GM12878 (cell line): ENCODE results near the gene TMEM52B. TPM values are rescaled to one million over a fixed set of nuclear protein-coding genes. Genes with fewer than 3 reads are reported as not detected.

ENCODE experiments used
- ATAC-seq: fragments of 200-7000 bp; cut with Tn5 transposase; 3 replicates; pipeline ENCODE4 v1.9.1; 2020; ENCODE audit warnings: mild to moderate bottlenecking, moderate library complexity
- BruUV-seq: library from RNA; stranded (reverse); fragments of 400-500 nt; replicated peaks from 2 replicates; lab custom pipeline; 2021; lab: Mats Ljungman, UMichigan
- CTCF ChIA-PET: fragments of 300-600 bp; sonication (Branson Sonifier 250); formaldehyde crosslinking; extraction: SDS; loops from one replicate; lab custom pipeline; 2021; ENCODE audit warnings: inconsistent platforms; lab: Yijun Ruan, JAX
- POLR2A ChIA-PET: fragments of 350-600 bp; formaldehyde crosslinking; extraction: SDS; loops from one replicate; lab custom pipeline; 2021; ENCODE audit warnings: inconsistent platforms; lab: Charles Lee
- RAD21 ChIA-PET: fragments of 300-600 bp; sonication (Branson Sonifier 250); formaldehyde crosslinking; loops from one replicate; lab custom pipeline; 2023; ENCODE audit warnings: antibody characterized with exemption; ENCODE audit not compliant: unreplicated experiment; lab: Charles Lee
- SMC1A ChIA-PET: fragments of 300-600 bp; sonication (Branson Sonifier 250); formaldehyde crosslinking; loops from one replicate; lab custom pipeline; 2023; ENCODE audit not compliant: unreplicated experiment, uncharacterized antibody; lab: Charles Lee
- DNase-seq: peaks from one replicate; pipeline ENCODE4 v3.0.0-alpha.2; 2011; ENCODE audit warnings: low read depth, low spot score
- FAIRE-seq: peaks from 3 replicates; lab custom pipeline; 2011; peaks lifted over from hg19 to GRCh38; lab: Jason Lieb, UNC
- H2AFZ ChIP-seq: 2 replicates; pipeline ENCODE4 v1.6.0; 2011; ENCODE audit warnings: low read depth, low read length, control low read depth; ENCODE audit not compliant: control insufficient read depth
- H3K27ac ChIP-seq: 2 replicates; pipeline ENCODE4 v1.5.1; 2011; ENCODE audit warnings: control low read depth; ENCODE audit not compliant: control insufficient read depth, insufficient read depth
- H3K27me3 ChIP-seq, 2 experiments: replicated peaks in 1 of 2; 2 replicates each; pipeline versions ENCODE4 v1.6.0 to v1.6.1; 2011; ENCODE audit warnings: low read length in 1 of 2; ENCODE audit not compliant: control insufficient read depth in 2 of 2, insufficient read depth in 2 of 2
- H3K36me3 ChIP-seq, 2 experiments: 2 replicates each; pipeline ENCODE4 v1.5.1; 2011; ENCODE audit warnings: low read length in 1 of 2; ENCODE audit not compliant: control insufficient read depth in 2 of 2, insufficient read depth in 2 of 2
- H3K4me1 ChIP-seq: 2 replicates; pipeline ENCODE4 v1.6.1; 2011; ENCODE audit warnings: mild to moderate bottlenecking, low read length, moderate library complexity, mixed read lengths; ENCODE audit not compliant: control insufficient read depth, insufficient read depth
- H3K4me2 ChIP-seq: 2 replicates; pipeline ENCODE4 v1.6.0; 2011; ENCODE audit warnings: control low read depth; ENCODE audit not compliant: control insufficient read depth, insufficient read depth
- H3K4me3 ChIP-seq: fragments of 200-600 bp; sonication (generic); 2 replicates; pipeline ENCODE4 v1.5.1; 2016
- H3K79me2 ChIP-seq: 2 replicates; pipeline ENCODE4 v1.6.0; 2011; ENCODE audit warnings: low read length; ENCODE audit not compliant: control insufficient read depth, insufficient read depth
- H3K9ac ChIP-seq: 2 replicates; pipeline ENCODE4 v1.8.0; 2011; ENCODE audit warnings: low read length, control low read depth, mixed read lengths; ENCODE audit not compliant: control insufficient read depth, insufficient read depth
- H3K9me3 ChIP-seq: replicated peaks from 3 replicates; pipeline ENCODE4 v1.5.1; 2011; ENCODE audit warnings: mild to moderate bottlenecking, low read length; ENCODE audit not compliant: control insufficient read depth, insufficient read depth
- H4K20me1 ChIP-seq: 2 replicates; pipeline ENCODE4 v1.6.0; 2011; ENCODE audit not compliant: control insufficient read depth, insufficient read depth
- CBFB ChIP-seq: IDR thresholded peaks from 2 replicates; pipeline ENCODE4 v1.6.1; 2016; ENCODE audit warnings: antibody characterized with exemption, low read depth
- CREM ChIP-seq: IDR thresholded peaks from 2 replicates; pipeline ENCODE4 v1.6.1; 2014; ENCODE audit warnings: antibody characterized with exemption, low read depth
- E2F8 ChIP-seq: fragments of 450-650 bp; IDR thresholded peaks from 2 replicates; pipeline ENCODE4 v1.6.1; 2018; ENCODE audit warnings: mild to moderate bottlenecking, low read depth, moderate library complexity; ENCODE audit not compliant: partially characterized antibody
- FOXK2 ChIP-seq: fragments of 450-650 bp; IDR thresholded peaks from 2 replicates; pipeline ENCODE4 v1.6.1; 2017; ENCODE audit warnings: mild to moderate bottlenecking, moderate library complexity
- MLLT1 ChIP-seq: fragments of 450-650 bp; IDR thresholded peaks from 2 replicates; pipeline ENCODE4 v1.6.1; 2016; ENCODE audit warnings: mild to moderate bottlenecking
- NKRF ChIP-seq: fragments of 450-650 bp; conservative IDR thresholded peaks from 2 replicates; pipeline ENCODE4 v1.6.1; 2017; ENCODE audit warnings: mild to moderate bottlenecking, moderate library complexity
- PBX3 ChIP-seq: IDR thresholded peaks from 2 replicates; pipeline ENCODE4 v1.6.1; 2011; ENCODE audit warnings: mild to moderate bottlenecking, low read depth, low read length, moderate library complexity; ENCODE audit not compliant: insufficient replicate concordance
- SIX5 ChIP-seq: IDR thresholded peaks from 2 replicates; pipeline ENCODE4 v1.6.1; 2011; ENCODE audit warnings: mild to moderate bottlenecking, low read depth, low read length, moderate library complexity; ENCODE audit not compliant: severe bottlenecking
- SMC3 ChIP-seq: IDR thresholded peaks from 2 replicates; pipeline ENCODE4 v1.6.1; 2011; ENCODE audit warnings: low read length, improper control_type of control experiment, borderline replicate concordance
- TAF1 ChIP-seq: IDR thresholded peaks from 2 replicates; pipeline ENCODE4 v1.6.1; 2011; ENCODE audit warnings: mild to moderate bottlenecking, low read depth, low read length, borderline replicate concordance
- ZNF687 ChIP-seq: fragments of 450-650 bp; IDR thresholded peaks from 2 replicates; pipeline ENCODE4 v1.6.1; 2017; ENCODE audit warnings: mild to moderate bottlenecking, moderate library complexity
- WGBS: methylation state at CpG from one replicate; pipeline ENCODE4 v1.1.6; 2016; ENCODE audit warnings: low lambda C conversion rate; ENCODE audit not compliant: insufficient replicate concordance, insufficient coverage; ENCODE audit errors: missing lambda C conversion rate; 5-methylcytosine and 5-hydroxymethylcytosine counted together
- in situ Hi-C: fragments of 300-500 bp; cut with MboI; formaldehyde crosslinking; loops from 9 replicates; pipeline ENCODE4 v1.14.3; 2018; ENCODE audit warnings: mixed read lengths
- intact Hi-C: fragments of 100-400 bp; cut with micrococcal nuclease; formaldehyde crosslinking; loops from one replicate; pipeline ENCODE4 v1.14.2; 2022; ENCODE audit not compliant: unreplicated experiment
- polyA plus RNA-seq, 11 experiments: library from polyadenylated mRNA; depleted of rRNA in 4 of 11; unstranded in 6 of 11; stranded (reverse) in 5 of 11; fragments of >200 nt; fragmentation: Nextera tagmentation in 4 of 11; fragmentation: Illumina TruSeq in 1 of 11; extraction: Ambion mirVana in 4 of 11; extraction: Trizol in 1 of 11; gene quantifications; 1 replicate in 1 of 11; 2 replicates in 10 of 11; pipeline versions ENCODE4 v1.2.1 to v1.2.3, GENCODE V29; 2011 to 2016; ENCODE audit warnings: inconsistent platforms in 2 of 11, missing spikeins in 2 of 11, low read depth in 1 of 11
- total RNA-seq, 4 experiments: library from RNA; depleted of rRNA in 3 of 4; stranded (reverse); fragments of >200 nt in 3 of 4; fragmentation: Illumina TruSeq in 1 of 4; extraction: Trizol in 1 of 4; gene quantifications; 2 replicates each; pipeline versions ENCODE4 v1.2.1 to v1.2.3, GENCODE V29; 2013 to 2021

The TMEM52B gene
- total and polyA plus RNA-seq, 10 of the 15 experiments (the other 5 are each of a cell fraction or from before 2014, with no cell fraction given), result not detected

GRCh38 chr12:10194160-10194670, 15.4 kb downstream of the TMEM52B start:
- no peaks in the 10 kb centered on the region; a peak in 2 of 4 replicates for H3K27me3 ChIP-seq
- in situ Hi-C loops, result no loop called here
- POLR2A ChIA-PET, result interaction anchor here (0.6 kb wide), 1 partner anchor 420 kb away, joined by 7 read pairs; no protein-coding TSS in a partner anchor
- RAD21 ChIA-PET, result no interaction called here
- SMC1A ChIA-PET, result interaction anchor here (0.6 to 1.7 kb wide), 5 partner anchors 42 to 444 kb away, joined by 3 to 5 read pairs (median 3); no protein-coding TSS in a partner anchor
- WGBS, result 58% methylated on average over 3 of the region's 3 CpGs
- no peak overlapping the region for H3K9ac ChIP-seq
- H3K27ac ChIP-seq, result no peak overlapping the region
- H4K20me1 ChIP-seq, result no peaks in the 10 kb centered on the region
- H3K4me3 ChIP-seq, result no peak overlapping the region
- CTCF ChIA-PET, result interaction anchor here (1.0 to 1.4 kb wide), 3 partner anchors 10 to 41 kb away, joined by 3 to 6 read pairs (median 5); no protein-coding TSS in a partner anchor
- no peak overlapping the region for H2AFZ ChIP-seq
- intact Hi-C loops, result no loop called here
- no peaks in the 10 kb centered on the region for H3K79me2 ChIP-seq
- no peak overlapping the region for H3K4me2 ChIP-seq
- FAIRE-seq, result no peak
- peaks cover 9% of the 10 kb centered on the region for H3K4me1 ChIP-seq
- DNase-seq, result no peak
- no TSS peak for BruUV-seq
- ATAC-seq, result no peak
- no peaks in the 10 kb centered on the region for H3K36me3 ChIP-seq
- no peaks in the 10 kb centered on the region; the same call in 2 of the 3 replicates for H3K9me3 ChIP-seq
- no peak for TF ChIP-seq SMC3
- no peak for TF ChIP-seq E2F8
- no peak for TF ChIP-seq NKRF
- TF ChIP-seq ZNF687, result no peak
- no peak for TF ChIP-seq MLLT1
- TF ChIP-seq CREM, result no peak
- TF ChIP-seq SIX5, result no peak
- TF ChIP-seq FOXK2, result no peak
- TF ChIP-seq PBX3, result no peak
- no peak for TF ChIP-seq CBFB
- TF ChIP-seq TAF1, result no peak
